SK-N-SH treated with all-trans-retinoic acid at 6 μM for 48 hours (cell line): ENCODE measurements around the gene COX7A2L.
A peak's percentile ranks its signal among the peaks of the same experiment; 100 is the strongest.

Experiments
- ATAC-seq: fragments of 200-7000 bp; cut with Tn5 transposase; 3 replicates; pipeline ENCODE4 v1.9.1; 2020; ENCODE audit warnings: mild to moderate bottlenecking, moderate library complexity
- ARNTL ChIP-seq: fragments of 450-650 bp; formaldehyde crosslinking; IDR thresholded peaks from 2 replicates; pipeline ENCODE4 v1.5.0; 2020; ENCODE audit warnings: low read depth, mild to moderate bottlenecking, moderate library complexity, borderline replicate concordance
- BACH2 ChIP-seq: fragments of 250-450 bp; sonication (Bioruptor Pico); IDR thresholded peaks from 2 replicates; pipeline ENCODE4 v1.9.0; 2021; ENCODE audit warnings: mild to moderate bottlenecking, borderline replicate concordance
- CSDC2 ChIP-seq: fragments of 250-450 bp; sonication (Bioruptor Pico); IDR thresholded peaks from 2 replicates; pipeline ENCODE4 v1.5.0; 2020; ENCODE audit warnings: mild to moderate bottlenecking, moderate library complexity
- ESRRG ChIP-seq: fragments of 250-450 bp; sonication (Bioruptor Pico); IDR thresholded peaks from 2 replicates; pipeline ENCODE4 v1.6.1; 2021; ENCODE audit warnings: mild to moderate bottlenecking
- GLIS3 ChIP-seq: fragments of 250-450 bp; sonication (Bioruptor Pico); IDR thresholded peaks from 2 replicates; pipeline ENCODE4 v1.5.0; 2020; ENCODE audit warnings: mild to moderate bottlenecking, moderate library complexity
- ISL1 ChIP-seq: fragments of 250-450 bp; sonication (Bioruptor Pico); IDR thresholded peaks from 2 replicates; pipeline ENCODE4 v2.1.2; 2022; ENCODE audit warnings: mild to moderate bottlenecking, moderate library complexity
- OSR1 ChIP-seq: fragments of 250-450 bp; sonication (Bioruptor Pico); IDR thresholded peaks from 2 replicates; pipeline ENCODE4 v1.8.0; 2022; ENCODE audit warnings: moderate library complexity, mild to moderate bottlenecking, inconsistent platforms
- PPARA ChIP-seq: fragments of 250-450 bp; sonication (Bioruptor Pico); IDR thresholded peaks from 2 replicates; pipeline ENCODE4 v1.5.0; 2020; ENCODE audit warnings: mild to moderate bottlenecking, borderline replicate concordance
- RARB ChIP-seq: fragments of 250-450 bp; sonication (Bioruptor Pico); IDR thresholded peaks from 2 replicates; pipeline ENCODE4 v1.8.0; 2021; ENCODE audit warnings: mild to moderate bottlenecking, moderate library complexity
- SNAI2 ChIP-seq: fragments of 250-450 bp; sonication (Bioruptor Pico); IDR thresholded peaks from 2 replicates; pipeline ENCODE4 v1.5.0; 2020; ENCODE audit warnings: mild to moderate bottlenecking, moderate library complexity
- TCF4 ChIP-seq: fragments of 250-450 bp; sonication (Bioruptor Pico); IDR thresholded peaks from 2 replicates; pipeline ENCODE4 v1.8.0; 2021; ENCODE audit warnings: mild to moderate bottlenecking, moderate library complexity, borderline replicate concordance
- TOX ChIP-seq: fragments of 250-450 bp; sonication (Bioruptor Pico); IDR thresholded peaks from 2 replicates; pipeline ENCODE4 v1.8.0; 2021; ENCODE audit warnings: mild to moderate bottlenecking, moderate library complexity, borderline replicate concordance
- ZC3H10 ChIP-seq: fragments of 250-450 bp; sonication (Bioruptor Pico); IDR thresholded peaks from 2 replicates; pipeline ENCODE4 v1.5.1; 2021; ENCODE audit warnings: mild to moderate bottlenecking, moderate library complexity
- ZFP3 ChIP-seq: fragments of 250-450 bp; sonication (Bioruptor Pico); IDR thresholded peaks from 2 replicates; pipeline ENCODE4 v1.5.0; 2020; ENCODE audit warnings: mild to moderate bottlenecking, moderate library complexity
- ZFP30 ChIP-seq: fragments of 450-650 bp; formaldehyde crosslinking; IDR thresholded peaks from 2 replicates; pipeline ENCODE4 v1.5.0; 2022; ENCODE audit warnings: mild to moderate bottlenecking, moderate library complexity
- ZNF565 ChIP-seq: fragments of 450-650 bp; formaldehyde crosslinking; conservative IDR thresholded peaks from 2 replicates; pipeline ENCODE4 v1.5.0; 2020; ENCODE audit warnings: low read depth, mild to moderate bottlenecking, moderate library complexity
- ZNF70 ChIP-seq: fragments of 450-650 bp; formaldehyde crosslinking; IDR thresholded peaks from 2 replicates; pipeline ENCODE4 v1.5.0; 2020; ENCODE audit warnings: mild to moderate bottlenecking, moderate library complexity
- ZNF8 ChIP-seq: fragments of 450-650 bp; formaldehyde crosslinking; IDR thresholded peaks from 2 replicates; pipeline ENCODE4 v1.5.0; 2020; ENCODE audit warnings: mild to moderate bottlenecking, moderate library complexity
- TF ChIP-seq, protein P1 (sequence below): fragments of 250-450 bp; sonication (Bioruptor Pico); IDR thresholded peaks from 2 replicates; pipeline ENCODE4 v1.5.0; 2020; ENCODE audit warnings: mild to moderate bottlenecking, moderate library complexity
- TF ChIP-seq, protein P2 (sequence below): fragments of 250-450 bp; sonication (Bioruptor Pico); IDR thresholded peaks from 2 replicates; pipeline ENCODE4 v1.5.1; 2021; ENCODE audit warnings: mild to moderate bottlenecking, moderate library complexity
- TF ChIP-seq, protein P3 (sequence below): fragments of 250-450 bp; sonication (Bioruptor Pico); IDR thresholded peaks from 2 replicates; pipeline ENCODE4 v1.5.1; 2020; ENCODE audit warnings: low read depth, mild to moderate bottlenecking, moderate library complexity
- TF ChIP-seq, protein P4 (sequence below): fragments of 250-450 bp; sonication (Bioruptor Pico); IDR thresholded peaks from 2 replicates; pipeline ENCODE4 v1.8.0; 2020; ENCODE audit warnings: mild to moderate bottlenecking, moderate library complexity, borderline replicate concordance

Gene COX7A2L

DNA sequence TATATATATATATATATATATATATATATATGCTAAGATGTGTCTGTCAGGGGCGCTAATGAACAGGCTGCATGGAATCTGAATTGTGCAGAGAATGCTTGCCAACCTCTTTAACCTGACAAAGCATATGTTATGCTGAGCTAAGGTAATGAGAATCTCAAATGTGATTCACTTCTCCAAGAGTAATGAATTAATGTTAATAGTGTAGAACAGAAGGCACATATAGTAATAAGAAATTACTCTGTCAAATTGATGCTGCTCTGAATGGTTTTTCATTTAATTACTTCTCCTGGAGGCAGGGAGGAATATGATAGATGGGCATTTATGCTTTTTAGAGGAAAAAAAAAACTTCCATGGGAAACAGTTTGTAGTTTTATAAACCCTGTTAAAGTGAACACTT lies 35.4 kb downstream of the COX7A2L start:
- ATAC-seq: no peak
- TF ChIP-seq ZNF70 (CRISPR knock-in tag) (no peak), ISL1 (peak; percentile 80)
- TF ChIP-seq, all 23 proteins: peak for 1

DNA sequence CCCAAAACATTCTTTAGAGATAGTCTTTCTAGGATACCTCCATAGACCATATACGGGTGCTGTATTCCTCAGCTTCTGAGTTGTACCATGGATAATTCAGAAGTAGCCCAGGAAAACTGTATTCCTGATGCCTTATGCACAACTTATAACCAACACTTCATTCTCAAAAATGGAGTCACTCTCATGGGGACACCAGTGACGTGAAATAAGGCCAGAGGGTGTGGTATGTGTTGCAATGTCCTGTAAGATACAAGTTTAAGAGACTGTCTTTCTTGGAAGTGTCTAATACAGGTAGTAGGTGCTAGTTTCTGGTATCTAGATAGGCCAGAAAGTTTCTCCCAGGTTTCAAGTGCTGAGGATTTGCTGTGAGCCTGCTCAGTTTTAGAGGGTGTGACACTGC lies 36.1 kb downstream of the COX7A2L start:
- no peak for TF ChIP-seq GLIS3
- TF ChIP-seq CSDC2 (CRISPR knock-in tag): no peak
- no peak for TF ChIP-seq OSR1 (CRISPR knock-in tag)
- no peak for TF ChIP-seq ZFP3 (CRISPR knock-in tag)
- TF ChIP-seq PPARA (CRISPR knock-in tag): no peak
- TF ChIP-seq, protein P1, sequence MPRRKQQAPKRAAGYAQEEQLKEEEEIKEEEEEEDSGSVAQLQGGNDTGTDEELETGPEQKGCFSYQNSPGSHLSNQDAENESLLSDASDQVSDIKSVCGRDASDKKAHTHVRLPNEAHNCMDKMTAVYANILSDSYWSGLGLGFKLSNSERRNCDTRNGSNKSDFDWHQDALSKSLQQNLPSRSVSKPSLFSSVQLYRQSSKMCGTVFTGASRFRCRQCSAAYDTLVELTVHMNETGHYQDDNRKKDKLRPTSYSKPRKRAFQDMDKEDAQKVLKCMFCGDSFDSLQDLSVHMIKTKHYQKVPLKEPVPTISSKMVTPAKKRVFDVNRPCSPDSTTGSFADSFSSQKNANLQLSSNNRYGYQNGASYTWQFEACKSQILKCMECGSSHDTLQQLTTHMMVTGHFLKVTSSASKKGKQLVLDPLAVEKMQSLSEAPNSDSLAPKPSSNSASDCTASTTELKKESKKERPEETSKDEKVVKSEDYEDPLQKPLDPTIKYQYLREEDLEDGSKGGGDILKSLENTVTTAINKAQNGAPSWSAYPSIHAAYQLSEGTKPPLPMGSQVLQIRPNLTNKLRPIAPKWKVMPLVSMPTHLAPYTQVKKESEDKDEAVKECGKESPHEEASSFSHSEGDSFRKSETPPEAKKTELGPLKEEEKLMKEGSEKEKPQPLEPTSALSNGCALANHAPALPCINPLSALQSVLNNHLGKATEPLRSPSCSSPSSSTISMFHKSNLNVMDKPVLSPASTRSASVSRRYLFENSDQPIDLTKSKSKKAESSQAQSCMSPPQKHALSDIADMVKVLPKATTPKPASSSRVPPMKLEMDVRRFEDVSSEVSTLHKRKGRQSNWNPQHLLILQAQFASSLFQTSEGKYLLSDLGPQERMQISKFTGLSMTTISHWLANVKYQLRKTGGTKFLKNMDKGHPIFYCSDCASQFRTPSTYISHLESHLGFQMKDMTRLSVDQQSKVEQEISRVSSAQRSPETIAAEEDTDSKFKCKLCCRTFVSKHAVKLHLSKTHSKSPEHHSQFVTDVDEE (CRISPR knock-in tag): no peak
- TF ChIP-seq, protein P2, sequence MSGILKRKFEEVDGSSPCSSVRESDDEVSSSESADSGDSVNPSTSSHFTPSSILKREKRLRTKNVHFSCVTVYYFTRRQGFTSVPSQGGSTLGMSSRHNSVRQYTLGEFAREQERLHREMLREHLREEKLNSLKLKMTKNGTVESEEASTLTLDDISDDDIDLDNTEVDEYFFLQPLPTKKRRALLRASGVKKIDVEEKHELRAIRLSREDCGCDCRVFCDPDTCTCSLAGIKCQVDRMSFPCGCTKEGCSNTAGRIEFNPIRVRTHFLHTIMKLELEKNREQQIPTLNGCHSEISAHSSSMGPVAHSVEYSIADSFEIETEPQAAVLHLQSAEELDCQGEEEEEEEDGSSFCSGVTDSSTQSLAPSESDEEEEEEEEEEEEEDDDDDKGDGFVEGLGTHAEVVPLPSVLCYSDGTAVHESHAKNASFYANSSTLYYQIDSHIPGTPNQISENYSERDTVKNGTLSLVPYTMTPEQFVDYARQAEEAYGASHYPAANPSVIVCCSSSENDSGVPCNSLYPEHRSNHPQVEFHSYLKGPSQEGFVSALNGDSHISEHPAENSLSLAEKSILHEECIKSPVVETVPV (CRISPR knock-in tag): no peak
- no peak for ATAC-seq

DNA sequence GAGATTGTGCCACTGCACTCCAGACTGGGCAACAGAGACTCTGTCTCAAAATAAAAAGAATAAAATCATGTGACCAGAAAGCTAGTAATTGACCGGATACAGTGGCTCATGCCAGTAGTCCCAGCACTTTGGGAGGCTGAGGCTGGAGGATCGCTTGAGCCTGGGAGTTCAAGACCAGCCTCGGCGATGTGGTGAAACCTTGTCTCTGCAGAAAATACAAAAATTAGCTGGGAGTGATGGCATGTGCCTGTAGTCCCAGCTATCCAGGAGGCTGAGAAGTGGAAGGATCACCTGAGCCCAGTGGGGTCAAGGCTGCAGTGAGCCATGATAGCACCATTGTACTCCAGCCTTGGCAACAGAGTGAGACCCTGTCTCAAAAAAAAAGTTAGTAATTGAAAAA lies 36.8 kb downstream of the COX7A2L start:
- no peak for ATAC-seq
- no peak for TF ChIP-seq RARB (CRISPR knock-in tag)
- TF ChIP-seq ISL1: no peak
- no peak for TF ChIP-seq BACH2 (CRISPR knock-in tag)
- no peak for TF ChIP-seq TCF4 (CRISPR knock-in tag)
- TF ChIP-seq, protein P2 (CRISPR knock-in tag): no peak
- TF ChIP-seq ZNF565 (CRISPR knock-in tag): no peak
- TF ChIP-seq ZFP30 (CRISPR knock-in tag): no peak
- TF ChIP-seq, protein P3, sequence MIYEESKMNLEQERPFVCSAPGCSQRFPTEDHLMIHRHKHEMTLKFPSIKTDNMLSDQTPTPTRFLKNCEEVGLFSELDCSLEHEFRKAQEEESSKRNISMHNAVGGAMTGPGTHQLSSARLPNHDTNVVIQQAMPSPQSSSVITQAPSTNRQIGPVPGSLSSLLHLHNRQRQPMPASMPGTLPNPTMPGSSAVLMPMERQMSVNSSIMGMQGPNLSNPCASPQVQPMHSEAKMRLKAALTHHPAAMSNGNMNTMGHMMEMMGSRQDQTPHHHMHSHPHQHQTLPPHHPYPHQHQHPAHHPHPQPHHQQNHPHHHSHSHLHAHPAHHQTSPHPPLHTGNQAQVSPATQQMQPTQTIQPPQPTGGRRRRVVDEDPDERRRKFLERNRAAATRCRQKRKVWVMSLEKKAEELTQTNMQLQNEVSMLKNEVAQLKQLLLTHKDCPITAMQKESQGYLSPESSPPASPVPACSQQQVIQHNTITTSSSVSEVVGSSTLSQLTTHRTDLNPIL (CRISPR knock-in tag): no peak

DNA sequence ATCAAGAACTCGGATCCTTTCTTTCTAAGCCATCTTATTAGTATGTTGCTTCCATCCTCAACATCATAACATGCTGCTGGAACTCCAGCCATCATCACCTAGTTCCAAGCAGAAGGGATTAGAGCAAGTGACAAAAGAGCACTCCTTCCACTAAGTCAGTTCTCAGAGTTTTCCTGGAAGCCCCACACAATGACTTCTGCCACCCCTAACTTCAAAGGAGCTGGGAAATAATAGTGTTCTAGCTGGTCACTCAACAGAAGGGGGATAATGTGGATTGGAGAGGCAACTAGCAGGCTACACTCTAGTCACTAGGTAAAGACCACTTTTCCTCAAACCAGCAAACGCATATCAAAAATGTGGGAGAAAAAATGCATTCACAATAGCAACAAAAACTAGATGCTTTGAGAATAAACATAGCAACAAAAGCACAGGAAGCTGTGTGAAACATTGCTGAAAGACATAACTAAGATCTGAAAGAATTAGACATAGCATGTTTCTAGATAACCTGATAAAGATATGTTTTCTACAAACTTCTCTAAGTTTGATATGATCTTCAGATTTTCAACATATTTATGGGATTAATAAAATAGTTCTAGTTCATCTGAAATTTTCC lies 39.5 kb downstream of the COX7A2L start:
- ATAC-seq: no peak
- TF ChIP-seq ZFP3 (CRISPR knock-in tag) (no peak), ZC3H10 (CRISPR knock-in tag) (no peak), ZNF70 (CRISPR knock-in tag) (no peak), ZFP30 (CRISPR knock-in tag) (no peak), TCF4 (CRISPR knock-in tag) (no peak), BACH2 (CRISPR knock-in tag) (no peak), SNAI2 (CRISPR knock-in tag) (no peak), RARB (CRISPR knock-in tag) (no peak), OSR1 (CRISPR knock-in tag) (no peak), ZNF565 (CRISPR knock-in tag) (no peak), ARNTL (CRISPR knock-in tag) (no peak), ZNF8 (CRISPR knock-in tag) (no peak), TOX (no peak), ISL1 (no peak), GLIS3 (no peak), ESRRG (CRISPR knock-in tag) (no peak)
- TF ChIP-seq, protein P4, sequence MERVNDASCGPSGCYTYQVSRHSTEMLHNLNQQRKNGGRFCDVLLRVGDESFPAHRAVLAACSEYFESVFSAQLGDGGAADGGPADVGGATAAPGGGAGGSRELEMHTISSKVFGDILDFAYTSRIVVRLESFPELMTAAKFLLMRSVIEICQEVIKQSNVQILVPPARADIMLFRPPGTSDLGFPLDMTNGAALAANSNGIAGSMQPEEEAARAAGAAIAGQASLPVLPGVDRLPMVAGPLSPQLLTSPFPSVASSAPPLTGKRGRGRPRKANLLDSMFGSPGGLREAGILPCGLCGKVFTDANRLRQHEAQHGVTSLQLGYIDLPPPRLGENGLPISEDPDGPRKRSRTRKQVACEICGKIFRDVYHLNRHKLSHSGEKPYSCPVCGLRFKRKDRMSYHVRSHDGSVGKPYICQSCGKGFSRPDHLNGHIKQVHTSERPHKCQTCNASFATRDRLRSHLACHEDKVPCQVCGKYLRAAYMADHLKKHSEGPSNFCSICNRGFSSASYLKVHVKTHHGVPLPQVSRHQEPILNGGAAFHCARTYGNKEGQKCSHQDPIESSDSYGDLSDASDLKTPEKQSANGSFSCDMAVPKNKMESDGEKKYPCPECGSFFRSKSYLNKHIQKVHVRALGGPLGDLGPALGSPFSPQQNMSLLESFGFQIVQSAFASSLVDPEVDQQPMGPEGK (CRISPR knock-in tag): no peak
- TF ChIP-seq, protein P2 (CRISPR knock-in tag): no peak
